H9 (cell line): ENCODE results near the gene TECTA. TPM values are rescaled to one million over a fixed set of nuclear protein-coding genes. Genes with fewer than 3 reads are reported as not detected.

ENCODE experiments used
- DNase-seq: peaks from one replicate; pipeline ENCODE4 v3.0.0-alpha.2; 2017
- H2AFZ ChIP-seq: one replicate; pipeline ENCODE4 v1.6.1; 2013; ENCODE audit warnings: mild to moderate bottlenecking, low read length, control low read depth, moderate library complexity
- H2AK5ac ChIP-seq: 2 replicates; pipeline ENCODE4 v1.6.1; 2013; ENCODE audit warnings: low read length, control low read depth, mixed read lengths; ENCODE audit not compliant: insufficient read length
- H2BK120ac ChIP-seq: one replicate; pipeline ENCODE4 v1.6.1; 2013; ENCODE audit warnings: low read depth, mild to moderate bottlenecking, low read length, control low read depth, inconsistent platforms; ENCODE audit not compliant: poor library complexity, severe bottlenecking
- H2BK12ac ChIP-seq: 2 replicates; pipeline ENCODE4 v1.6.1; 2013; ENCODE audit warnings: low read length, control low read depth, mixed read lengths, low read depth; ENCODE audit not compliant: insufficient read length
- H2BK15ac ChIP-seq: 2 replicates; pipeline ENCODE4 v1.6.1; 2013; ENCODE audit warnings: low read depth, low read length, control low read depth
- H2BK20ac ChIP-seq: one replicate; pipeline ENCODE4 v1.6.1; 2013; ENCODE audit warnings: low read depth, mild to moderate bottlenecking, low read length, control low read depth, inconsistent platforms; ENCODE audit not compliant: poor library complexity, severe bottlenecking
- H2BK5ac ChIP-seq: 2 replicates; pipeline ENCODE4 v1.6.1; 2013; ENCODE audit warnings: low read length, control low read depth, mixed read lengths; ENCODE audit not compliant: insufficient read length
- H3K14ac ChIP-seq: 2 replicates; pipeline ENCODE4 v1.6.1; 2013; ENCODE audit warnings: low read length, control low read depth; ENCODE audit not compliant: insufficient read depth
- H3K18ac ChIP-seq: 2 replicates; pipeline ENCODE4 v1.6.1; 2013; ENCODE audit warnings: low read depth, mild to moderate bottlenecking, mixed read lengths, low read length, control low read depth; ENCODE audit not compliant: insufficient read length
- H3K23ac ChIP-seq: 2 replicates; pipeline ENCODE4 v1.6.1; 2013; ENCODE audit warnings: low read length, control low read depth, mixed read lengths, low read depth; ENCODE audit not compliant: insufficient read length
- H3K23me2 ChIP-seq: 2 replicates; pipeline ENCODE4 v1.6.1; 2013; ENCODE audit warnings: low read depth, mild to moderate bottlenecking, mixed read lengths, low read length, control low read depth; ENCODE audit not compliant: insufficient read length, poor library complexity, severe bottlenecking
- H3K27ac ChIP-seq: 2 replicates; pipeline ENCODE4 v1.5.1; 2013; ENCODE audit warnings: low read length, control low read depth, mixed read lengths, low read depth; ENCODE audit not compliant: insufficient read length
- H3K27me3 ChIP-seq: 2 replicates; pipeline ENCODE4 v1.6.1; 2013; ENCODE audit warnings: low read length, control low read depth, inconsistent platforms; ENCODE audit not compliant: insufficient read depth
- H3K4ac ChIP-seq: 2 replicates; pipeline ENCODE4 v1.6.1; 2013; ENCODE audit warnings: low read depth, mild to moderate bottlenecking, control low read depth, inconsistent platforms, low read length, moderate library complexity
- H3K4me1 ChIP-seq: 2 replicates; pipeline ENCODE4 v1.6.1; 2013; ENCODE audit warnings: low read length, control low read depth, inconsistent platforms; ENCODE audit not compliant: insufficient read depth
- H3K4me2 ChIP-seq: 2 replicates; pipeline ENCODE4 v1.6.1; 2013; ENCODE audit warnings: low read length, control low read depth, mixed read lengths; ENCODE audit not compliant: insufficient read length, insufficient read depth
- H3K56ac ChIP-seq: 2 replicates; pipeline ENCODE4 v1.6.1; 2013; ENCODE audit warnings: low read depth, mild to moderate bottlenecking, mixed read lengths, low read length, control low read depth; ENCODE audit not compliant: insufficient read length
- H3K79me1 ChIP-seq: 2 replicates; pipeline ENCODE4 v1.6.1; 2013; ENCODE audit warnings: low read depth, mild to moderate bottlenecking, moderate library complexity, low read length, control low read depth, inconsistent platforms; ENCODE audit not compliant: insufficient read depth, poor library complexity, severe bottlenecking
- H3K79me2 ChIP-seq: 2 replicates; pipeline ENCODE4 v1.6.1; 2013; ENCODE audit warnings: low read length, control low read depth, inconsistent platforms; ENCODE audit not compliant: insufficient read depth
- H3K9ac ChIP-seq: 2 replicates; pipeline ENCODE4 v1.6.1; 2013; ENCODE audit warnings: low read length, control low read depth, mixed read lengths; ENCODE audit not compliant: insufficient read length; ENCODE audit errors: extremely low read depth
- H3K9me3 ChIP-seq: one replicate; pipeline ENCODE4 v1.6.1; 2013; ENCODE audit warnings: low read depth, low read length, inconsistent platforms; ENCODE audit not compliant: control insufficient read depth
- H3T11ph ChIP-seq: one replicate; pipeline ENCODE4 v1.6.1; 2013; ENCODE audit warnings: mild to moderate bottlenecking, low read length, control low read depth, inconsistent platforms
- H4K20me1 ChIP-seq: one replicate; pipeline ENCODE4 v1.6.1; 2013; ENCODE audit not compliant: control insufficient read depth, insufficient read length, insufficient read depth
- H4K5ac ChIP-seq: 2 replicates; pipeline ENCODE4 v1.6.1; 2013; ENCODE audit warnings: low read depth, mild to moderate bottlenecking, mixed read lengths, low read length, control low read depth; ENCODE audit not compliant: insufficient read length
- H4K8ac ChIP-seq: replicated peaks from 2 replicates; pipeline ENCODE4 v1.6.1; 2013; ENCODE audit warnings: low read length, control low read depth, mixed read lengths, low read depth; ENCODE audit not compliant: insufficient read length
- H4K91ac ChIP-seq: 2 replicates; pipeline ENCODE4 v1.6.1; 2013; ENCODE audit warnings: low read depth, mild to moderate bottlenecking, moderate library complexity, mixed read lengths, low read length, control low read depth; ENCODE audit not compliant: insufficient read length
- H3K27ac Mint-ChIP-seq, 3 experiments: 2 replicates in 2 of 3; 3 replicates in 1 of 3; pipeline ENCODE4 v1.8.0; 2020 to 2021; ENCODE audit warnings: mixed read lengths in 3 of 3, mild to moderate bottlenecking in 1 of 3, moderate library complexity in 1 of 3
- H3K27me3 Mint-ChIP-seq: 2 replicates; pipeline ENCODE4 v1.8.0; 2021; ENCODE audit warnings: low read depth, mild to moderate bottlenecking, moderate library complexity, mixed read lengths
- H3K36me3 Mint-ChIP-seq, 3 experiments: 2 replicates in 2 of 3; 3 replicates in 1 of 3; pipeline ENCODE4 v1.8.0; 2020 to 2021; ENCODE audit warnings: low read depth in 3 of 3, mixed read lengths in 3 of 3; ENCODE audit not compliant: insufficient read depth in 1 of 3
- H3K4me1 Mint-ChIP-seq, 2 experiments: 2 replicates each; pipeline ENCODE4 v1.8.0; 2020; ENCODE audit warnings: mixed read lengths in 2 of 2
- H3K4me3 Mint-ChIP-seq, 2 experiments: 2 replicates in 1 of 2; 3 replicates in 1 of 2; pipeline ENCODE4 v1.8.0; 2020 to 2021; ENCODE audit warnings: mild to moderate bottlenecking in 2 of 2, mixed read lengths in 2 of 2, moderate library complexity in 1 of 2
- H3K9me3 Mint-ChIP-seq, 2 experiments: 2 replicates in 1 of 2; 3 replicates in 1 of 2; pipeline ENCODE4 v1.8.0; 2020; ENCODE audit warnings: mild to moderate bottlenecking in 2 of 2, mixed read lengths in 2 of 2, moderate library complexity in 1 of 2
- WGBS: extraction: QIAGEN DNeasy Blood & Tissue Kit; methylation state at CpG from one replicate; pipeline ENCODE4 v1.1.7; 2013; ENCODE audit warnings: missing lambda C conversion rate, low lambda C conversion rate, mixed read lengths; ENCODE audit not compliant: insufficient read length; ENCODE audit errors: extremely low coverage; 5-methylcytosine and 5-hydroxymethylcytosine counted together
- total RNA-seq: library from RNA; stranded (reverse); gene quantifications from 2 replicates; pipeline ENCODE4 v1.2.1, GENCODE V29; 2021
- TF ChIP-seq, protein P1 (sequence below): fragments of 200-600 bp; sonication (generic); conservative IDR thresholded peaks from 3 replicates; pipeline ENCODE4 v1.8.0; 2021; ENCODE audit warnings: antibody characterized with exemption, mild to moderate bottlenecking

The TECTA gene
- total RNA-seq, 1 experiment from 2014 or later, result 0.66 TPM

DNA sequence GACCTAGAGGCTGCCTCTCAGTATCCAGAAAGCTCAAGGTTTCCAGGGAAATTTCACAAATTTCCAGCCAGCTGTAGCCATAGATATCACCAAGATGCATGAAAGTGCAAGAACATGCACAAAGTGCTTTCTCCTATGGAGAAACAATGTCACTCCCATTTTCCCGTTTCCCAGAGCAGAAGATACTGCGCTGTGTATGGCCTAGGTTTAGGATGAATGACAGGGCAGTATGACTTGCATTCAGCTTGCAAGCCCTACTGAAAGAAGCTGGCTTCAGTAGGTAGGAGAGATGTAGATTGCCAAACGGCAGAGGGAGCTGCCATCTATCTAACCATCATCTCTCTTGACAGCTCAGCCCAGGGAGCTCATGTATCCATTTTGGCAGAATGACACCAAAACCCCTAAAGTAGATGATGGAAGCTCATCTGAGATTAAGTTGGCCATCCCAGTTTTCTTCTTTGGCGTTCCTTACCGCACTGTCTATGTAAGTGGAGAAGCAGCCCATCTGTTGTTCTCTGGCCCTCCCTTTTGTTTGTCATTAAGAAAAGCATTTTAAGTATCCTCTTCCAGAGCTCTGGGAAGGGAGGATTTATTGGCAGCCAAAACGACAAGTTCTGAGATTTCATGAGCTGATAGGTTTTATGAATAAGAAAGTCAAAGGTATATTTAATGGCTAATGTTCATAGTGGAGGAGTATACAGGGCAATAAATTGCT is 4.6 kb downstream of the TECTA start:
- no peaks in the 10 kb centered on the region for H3K9me3 Mint-ChIP-seq
- H3K4me1 Mint-ChIP-seq, result peaks cover 23 to 31% of the 10 kb centered on the region in 2 experiments
- no peak overlapping the region for H3T11ph ChIP-seq
- H4K8ac ChIP-seq, result no peak overlapping the region
- H4K91ac ChIP-seq, result no peak overlapping the region
- H3K79me1 ChIP-seq, result no peaks in the 10 kb centered on the region
- H3K4me3 Mint-ChIP-seq, result no peak overlapping the region
- WGBS, result no CpG with 5 or more reads among the region's 6 CpGs
- no peak overlapping the region for H3K4ac ChIP-seq
- no peaks in the 10 kb centered on the region for H3K27me3 Mint-ChIP-seq
- H3K9me3 ChIP-seq, result no peaks in the 10 kb centered on the region
- no peak for DNase-seq
- no peak overlapping the region for H2BK120ac ChIP-seq
- H2BK20ac ChIP-seq, result no peak overlapping the region
- no peak overlapping the region for H3K18ac ChIP-seq
- H3K27ac Mint-ChIP-seq, result no peak overlapping the region
- H3K4me2 ChIP-seq, result no peak overlapping the region
- no peak overlapping the region for H3K9ac ChIP-seq
- TF ChIP-seq, protein P1, sequence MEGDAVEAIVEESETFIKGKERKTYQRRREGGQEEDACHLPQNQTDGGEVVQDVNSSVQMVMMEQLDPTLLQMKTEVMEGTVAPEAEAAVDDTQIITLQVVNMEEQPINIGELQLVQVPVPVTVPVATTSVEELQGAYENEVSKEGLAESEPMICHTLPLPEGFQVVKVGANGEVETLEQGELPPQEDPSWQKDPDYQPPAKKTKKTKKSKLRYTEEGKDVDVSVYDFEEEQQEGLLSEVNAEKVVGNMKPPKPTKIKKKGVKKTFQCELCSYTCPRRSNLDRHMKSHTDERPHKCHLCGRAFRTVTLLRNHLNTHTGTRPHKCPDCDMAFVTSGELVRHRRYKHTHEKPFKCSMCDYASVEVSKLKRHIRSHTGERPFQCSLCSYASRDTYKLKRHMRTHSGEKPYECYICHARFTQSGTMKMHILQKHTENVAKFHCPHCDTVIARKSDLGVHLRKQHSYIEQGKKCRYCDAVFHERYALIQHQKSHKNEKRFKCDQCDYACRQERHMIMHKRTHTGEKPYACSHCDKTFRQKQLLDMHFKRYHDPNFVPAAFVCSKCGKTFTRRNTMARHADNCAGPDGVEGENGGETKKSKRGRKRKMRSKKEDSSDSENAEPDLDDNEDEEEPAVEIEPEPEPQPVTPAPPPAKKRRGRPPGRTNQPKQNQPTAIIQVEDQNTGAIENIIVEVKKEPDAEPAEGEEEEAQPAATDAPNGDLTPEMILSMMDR, result no peak
- no peaks in the 10 kb centered on the region for H3K36me3 Mint-ChIP-seq
- H3K27me3 ChIP-seq, result no peaks in the 10 kb centered on the region
- H3K23ac ChIP-seq, result no peak overlapping the region
- H3K23me2 ChIP-seq, result no peaks in the 10 kb centered on the region
- H3K14ac ChIP-seq, result no peak overlapping the region
- H2AK5ac ChIP-seq, result no peak overlapping the region
- no peak overlapping the region for H2AFZ ChIP-seq
- no peak overlapping the region for H4K5ac ChIP-seq
- no peak overlapping the region for H3K56ac ChIP-seq
- H3K4me1 ChIP-seq, result no peaks in the 10 kb centered on the region
- no peaks in the 10 kb centered on the region for H4K20me1 ChIP-seq
- no peaks in the 10 kb centered on the region for H3K79me2 ChIP-seq
- H2BK5ac ChIP-seq, result no peak overlapping the region
- no peak overlapping the region for H3K27ac ChIP-seq
- H2BK15ac ChIP-seq, result no peak overlapping the region
- no peak overlapping the region for H2BK12ac ChIP-seq
